GM12891 (cell line): ENCODE measurements around the gene LIPN.

Experiments
- PAX5 ChIP-seq: IDR thresholded peaks from 2 replicates; pipeline ENCODE4 v1.6.1; 2011; ENCODE audit warnings: low read length, moderate library complexity, mild to moderate bottlenecking; ENCODE audit not compliant: insufficient read depth, severe bottlenecking
- POLR2A ChIP-seq: IDR thresholded peaks from 2 replicates; pipeline ENCODE4 v1.6.1; 2011; ENCODE audit warnings: low read depth, low read length, control low read depth
- POLR2AphosphoS5 ChIP-seq: IDR thresholded peaks from 2 replicates; pipeline ENCODE4 v1.6.1; 2011; ENCODE audit warnings: low read depth, low read length, control low read depth
- POU2F2 ChIP-seq: IDR thresholded peaks from 2 replicates; pipeline ENCODE4 v1.6.1; 2011; ENCODE audit warnings: low read depth, mild to moderate bottlenecking, control low read depth, low read length, moderate library complexity
- SPI1 ChIP-seq: IDR thresholded peaks from 2 replicates; pipeline ENCODE4 v1.6.1; 2011; ENCODE audit warnings: low read depth, low read length, control low read depth
- TAF1 ChIP-seq: IDR thresholded peaks from 2 replicates; pipeline ENCODE4 v1.6.1; 2011; ENCODE audit warnings: low read depth, low read length, control low read depth

- TF ChIP-seq POLR2AphosphoS5 (no peak), POLR2A (no peak), TAF1 (no peak), PAX5 (no peak), SPI1 (no peak), POU2F2 (no peak)
Observed at GRCh38 chr10:88728107-88728763, 31.6 kb upstream of the LIPN start.
